IMR-90 (cell line): Measurements from ENCODE around the gene DNAH3. TPM values are rescaled to one million over a fixed set of nuclear protein-coding genes. Genes with fewer than 3 reads are reported as not detected.

Source experiments
- ATAC-seq: fragments of 200-7000 bp; cut with Tn5 transposase; 2 replicates; pipeline ENCODE4 v1.9.1; 2020; ENCODE audit warnings: low read depth, mild to moderate bottlenecking, moderate library complexity
- BruUV-seq: library from RNA; stranded (reverse); fragments of 400-500 nt; replicated peaks from 2 replicates; lab custom pipeline; 2021; lab: Mats Ljungman, UMichigan
- CTCF ChIA-PET: fragments of 300-600 bp; formaldehyde crosslinking; extraction: SDS; loops from one replicate; lab custom pipeline; 2021; ENCODE audit warnings: antibody characterized with exemption; lab: Yijun Ruan, JAX
- POLR2A ChIA-PET: fragments of 300-600 bp; sonication (Branson Sonifier 250); formaldehyde crosslinking; loops from one replicate; lab custom pipeline; 2022; ENCODE audit warnings: antibody characterized with exemption; ENCODE audit not compliant: unreplicated experiment; lab: Charles Lee
- DNase-seq: peaks from one replicate; pipeline ENCODE4 v3.0.0; 2013
- H2AFZ ChIP-seq: replicated peaks from 2 replicates; pipeline ENCODE3; 2013; ENCODE audit warnings: low read length, mild to moderate bottlenecking; ENCODE audit not compliant: poor library complexity
- H2AK5ac ChIP-seq: 2 replicates; pipeline ENCODE4 v1.6.1; 2013; ENCODE audit warnings: low read depth, low read length, inconsistent platforms
- H2AK9ac ChIP-seq: replicated peaks from 2 replicates; pipeline ENCODE3; 2013; ENCODE audit warnings: mild to moderate bottlenecking, low read depth, low read length, moderate library complexity; ENCODE audit not compliant: poor library complexity
- H2BK120ac ChIP-seq: 2 replicates; pipeline ENCODE4 v1.6.1; 2013; ENCODE audit warnings: low read depth, low read length, inconsistent platforms
- H2BK15ac ChIP-seq: 3 replicates; pipeline ENCODE4 v1.6.1; 2013; ENCODE audit warnings: low read depth, low read length, inconsistent platforms
- H2BK20ac ChIP-seq: 2 replicates; pipeline ENCODE4 v1.6.1; 2013; ENCODE audit warnings: low read depth, mild to moderate bottlenecking, inconsistent platforms, low read length, moderate library complexity
- H2BK5ac ChIP-seq: 2 replicates; pipeline ENCODE4 v1.6.1; 2013; ENCODE audit warnings: mild to moderate bottlenecking, low read depth, low read length, inconsistent platforms; ENCODE audit not compliant: poor library complexity, severe bottlenecking
- H3K14ac ChIP-seq: replicated peaks from 2 replicates; pipeline ENCODE4 v1.6.1; 2013; ENCODE audit warnings: low read depth, low read length, inconsistent platforms
- H3K18ac ChIP-seq: 2 replicates; pipeline ENCODE4 v1.6.1; 2013; ENCODE audit warnings: low read depth, low read length, control low read depth
- H3K23ac ChIP-seq: 2 replicates; pipeline ENCODE4 v1.6.1; 2013; ENCODE audit warnings: low read depth, low read length, inconsistent platforms
- H3K27ac ChIP-seq: 2 replicates; pipeline ENCODE4 v1.5.1; 2013; ENCODE audit warnings: mild to moderate bottlenecking, control low read depth, low read length; ENCODE audit not compliant: insufficient read depth
- H3K27me3 ChIP-seq: 2 replicates; pipeline ENCODE4 v1.6.1; 2013; ENCODE audit warnings: low read length; ENCODE audit not compliant: control insufficient read depth, insufficient read depth
- H3K36me3 ChIP-seq: 2 replicates; pipeline ENCODE4 v1.6.1; 2013; ENCODE audit warnings: low read length, mixed read lengths; ENCODE audit not compliant: control insufficient read depth, insufficient read depth
- H3K4ac ChIP-seq: 2 replicates; pipeline ENCODE4 v1.6.1; 2013; ENCODE audit warnings: low read depth, low read length, inconsistent platforms
- H3K4me1 ChIP-seq: 2 replicates; pipeline ENCODE4 v1.6.1; 2013; ENCODE audit warnings: low read length, mixed read lengths; ENCODE audit not compliant: control insufficient read depth, insufficient read depth
- H3K4me2 ChIP-seq: 2 replicates; pipeline ENCODE4 v1.6.1; 2013; ENCODE audit warnings: low read depth, mild to moderate bottlenecking, control low read depth, low read length, moderate library complexity
- H3K4me3 ChIP-seq: 2 replicates; pipeline ENCODE4 v1.5.1; 2013; ENCODE audit warnings: low read depth, mild to moderate bottlenecking, control low read depth, low read length, moderate library complexity; ENCODE audit not compliant: insufficient read depth
- H3K56ac ChIP-seq: 2 replicates; pipeline ENCODE4 v1.6.1; 2013; ENCODE audit warnings: low read length, inconsistent platforms; ENCODE audit not compliant: insufficient read depth; ENCODE audit errors: extremely low read depth
- H3K79me1 ChIP-seq, 2 experiments: 2 replicates each; pipeline ENCODE4 v1.6.1; 2013; ENCODE audit warnings: low read length in 2 of 2, inconsistent platforms in 1 of 2, low read depth in 1 of 2
- H3K9ac ChIP-seq: 2 replicates; pipeline ENCODE4 v1.6.1; 2013; ENCODE audit warnings: low read depth, low read length, control low read depth
- H3K9me1 ChIP-seq: 2 replicates; pipeline ENCODE4 v1.6.1; 2013; ENCODE audit warnings: low read length, inconsistent platforms; ENCODE audit not compliant: insufficient read depth
- H3K9me3 ChIP-seq: 2 replicates; pipeline ENCODE4 v1.6.1; 2013; ENCODE audit warnings: low read length; ENCODE audit not compliant: control insufficient read depth, insufficient read depth
- H4K20me1 ChIP-seq: 2 replicates; pipeline ENCODE4 v1.6.1; 2013; ENCODE audit warnings: low read length, inconsistent platforms; ENCODE audit not compliant: insufficient read depth
- H4K5ac ChIP-seq: 2 replicates; pipeline ENCODE4 v1.6.1; 2013; ENCODE audit warnings: mild to moderate bottlenecking, low read depth, low read length, control low read depth
- H4K8ac ChIP-seq, 2 experiments: 2 replicates each; pipeline ENCODE4 v1.6.1; 2013; ENCODE audit warnings: low read depth in 2 of 2, low read length in 2 of 2, control low read depth in 1 of 2, inconsistent platforms in 1 of 2
- H4K91ac ChIP-seq: 2 replicates; pipeline ENCODE4 v1.6.1; 2013; ENCODE audit warnings: low read depth, low read length, inconsistent platforms; ENCODE audit not compliant: insufficient read depth
- BHLHE40 ChIP-seq: fragments of 150-350 bp; IDR thresholded peaks from 2 replicates; pipeline ENCODE4 v1.6.1; 2016; ENCODE audit warnings: mild to moderate bottlenecking, low read depth, low read length
- CEBPB ChIP-seq: IDR thresholded peaks from 2 replicates; pipeline ENCODE4 v1.6.1; 2012; ENCODE audit warnings: low read depth, low read length, improper control_type of control experiment
- FOS ChIP-seq: fragments of 150-350 bp; IDR thresholded peaks from 2 replicates; pipeline ENCODE4 v1.6.1; 2016; ENCODE audit warnings: low read depth, low read length
- MAFK ChIP-seq: IDR thresholded peaks from 2 replicates; pipeline ENCODE4 v1.6.1; 2012; ENCODE audit warnings: low read depth, low read length, improper control_type of control experiment
- MAZ ChIP-seq: IDR thresholded peaks from 2 replicates; pipeline ENCODE4 v1.6.1; 2012; ENCODE audit warnings: low read depth, mild to moderate bottlenecking, low read length, improper control_type of control experiment, moderate library complexity, borderline replicate concordance
- MXI1 ChIP-seq: IDR thresholded peaks from 2 replicates; pipeline ENCODE4 v1.6.1; 2012; ENCODE audit warnings: low read depth, mild to moderate bottlenecking, low read length, moderate library complexity, borderline replicate concordance
- RAD21 ChIP-seq: IDR thresholded peaks from 2 replicates; pipeline ENCODE4 v1.6.1; 2012; ENCODE audit warnings: low read length, improper control_type of control experiment
- SMC3 ChIP-seq: fragments of 150-350 bp; IDR thresholded peaks from 2 replicates; pipeline ENCODE4 v1.6.1; 2016; ENCODE audit warnings: low read depth, mild to moderate bottlenecking, antibody characterized with exemption, low read length, moderate library complexity
- WGBS, 2 experiments: methylation state at CpG; one replicate each; pipeline versions ENCODE4 v1.1.5 to v1.1.7; 2013; ENCODE audit warnings: missing lambda C conversion rate in 2 of 2; ENCODE audit not compliant: insufficient read length in 1 of 2; ENCODE audit errors: extremely low coverage in 2 of 2; 5-methylcytosine and 5-hydroxymethylcytosine counted together
- dilution Hi-C: fragments of 300-500 bp; cut with HindIII; formaldehyde crosslinking; loops from one replicate; pipeline ENCODE4 v1.14.3; 2018; ENCODE audit warnings: low sequenced_read_pairs; ENCODE audit not compliant: unreplicated experiment
- in situ Hi-C: fragments of 300-500 bp; cut with MboI; formaldehyde crosslinking; loops from 3 replicates; pipeline ENCODE4 v1.14.3; 2019; ENCODE audit warnings: low sequenced_read_pairs, inconsistent platforms, mixed read lengths
- intact Hi-C: fragments of 100-400 bp; cut with micrococcal nuclease; formaldehyde crosslinking; loops from 2 replicates; pipeline ENCODE4 v1.10.0; 2022
- polyA plus RNA-seq, 3 experiments: library from polyadenylated mRNA; depleted of rRNA; stranded (reverse); fragments of >200 nt; gene quantifications; 2 replicates each; pipeline ENCODE4 v1.2.3, GENCODE V29; 2012; ENCODE audit warnings: low replicate concordance in 1 of 3
- total RNA-seq: library from RNA; depleted of rRNA; stranded (reverse); fragments of >200 nt; gene quantifications from 2 replicates; pipeline ENCODE4 v1.2.3, GENCODE V29; 2012
- TF ChIP-seq, protein P1 (sequence below): conservative IDR thresholded peaks from 2 replicates; pipeline ENCODE4 v1.5.1; 2012; ENCODE audit warnings: mild to moderate bottlenecking, low read depth, low read length, improper control_type of control experiment

DNAH3 gene
- total and polyA plus RNA-seq, 2 of the 4 experiments (the other 2 are of a cell fraction): not detected

DNA sequence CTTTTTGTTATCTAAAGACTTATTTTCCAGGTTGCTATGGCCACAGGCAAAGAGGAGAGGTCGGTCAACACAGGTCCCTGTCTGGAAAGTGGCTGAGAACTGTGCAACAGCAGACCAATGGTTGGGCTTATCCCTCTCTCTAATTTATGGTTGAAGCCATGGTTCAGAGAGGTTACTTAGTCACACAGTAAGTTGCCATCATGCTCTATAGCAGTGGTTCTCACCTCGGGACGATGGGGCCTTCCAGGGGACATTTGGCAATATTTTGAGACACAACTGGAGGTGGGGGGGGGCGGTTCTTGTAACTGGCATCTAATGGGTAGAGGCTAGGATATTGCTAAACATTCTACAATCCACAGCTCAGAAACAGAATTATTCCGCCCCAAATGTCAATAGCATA lies 7.0 kb upstream of the DNAH3 start (continued):
- TF ChIP-seq FOS: no peak

DNA sequence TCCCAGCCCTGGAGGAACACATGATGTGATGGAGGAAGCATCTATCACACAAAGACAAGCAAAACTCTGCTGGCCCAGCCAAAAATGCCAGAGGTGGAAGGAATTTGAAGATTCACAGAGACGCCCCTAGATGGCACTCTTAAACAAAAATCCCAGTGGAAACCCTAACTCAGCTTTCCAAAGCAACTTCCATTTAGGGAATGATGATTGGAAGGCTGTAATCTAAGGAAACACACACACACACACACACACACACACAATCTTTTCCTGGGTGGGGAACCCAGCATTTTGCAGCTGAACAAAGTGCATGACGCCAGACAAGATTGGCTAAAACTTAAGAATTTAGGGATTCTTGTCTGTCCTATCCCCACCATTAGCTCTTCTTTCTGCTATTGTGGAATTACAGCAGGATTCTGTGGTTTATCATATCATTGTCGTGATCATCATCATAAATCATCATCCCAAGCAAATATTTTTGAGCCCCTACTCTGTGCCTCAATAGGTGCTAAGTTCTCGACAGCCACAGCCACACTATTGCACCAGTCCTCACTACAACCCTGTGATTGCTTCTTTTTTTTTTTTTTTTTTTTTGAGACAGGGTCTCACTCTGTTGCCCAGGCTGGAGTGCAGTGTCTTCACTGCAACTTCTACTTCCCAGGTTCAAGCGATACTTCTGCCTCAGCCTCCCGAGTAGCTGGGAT lies 6.3 kb upstream of the DNAH3 start:
- Histone ChIP-seq H3K4ac (peak overlapping the region; percentile 1), H3K14ac (no peak overlapping the region), H3K79me1 (peaks cover 0 to 23% of the 10 kb centered on the region in 2 experiments; a peak in 3 of 4 replicates), H3K4me2 (no peak overlapping the region), H3K4me3 (no peak overlapping the region), H3K27ac (no peak overlapping the region), H2BK5ac (no peak overlapping the region), H4K5ac (no peak overlapping the region), H3K56ac (no peak overlapping the region), H4K8ac (peak overlapping the region in 1 of 2 experiments; percentile 73; a peak in 1 of 4 replicates), H2AK5ac (peak overlapping the region; percentile 48; the same call in 1 of the 2 replicates), H2BK20ac (peak overlapping the region; percentile 59; the same call in 1 of the 2 replicates), H3K18ac (no peak overlapping the region), H3K9me1 (peaks cover 2% of the 10 kb centered on the region; the same call in 1 of the 2 replicates), H2AFZ (no peak overlapping the region), H2BK120ac (no peak overlapping the region), H2AK9ac (no peak overlapping the region), H2BK15ac (no peak overlapping the region), H3K9ac (no peak overlapping the region), H4K91ac (no peak overlapping the region), H3K23ac (no peak overlapping the region), H3K27me3 (no peaks in the 10 kb centered on the region), H4K20me1 (peaks cover 3% of the 10 kb centered on the region; the same call in 1 of the 2 replicates), H3K9me3 (no peaks in the 10 kb centered on the region), H3K4me1 (peaks cover 8% of the 10 kb centered on the region), H3K36me3 (0 out of 2 replicates have a peak, but pooled peaks cover 5% of the 10 kb centered on the region)
- ChIA-PET POLR2A (no interaction called here), CTCF (interaction anchor here (0.6 to 3.1 kb wide), 6 partner anchors 12 to 251 kb away, joined by 3 to 15 read pairs (median 3); no protein-coding TSS in a partner anchor)
- no TSS peak for BruUV-seq
- ATAC-seq (peak; percentile 42), DNase-seq (peak; percentile 83)
- no CpG with 5 or more reads among the region's 6 CpGs for WGBS, 2 experiments
- dilution Hi-C loops (no loop called here), in situ Hi-C loops (loop anchor here (5.0 to 25.0 kb wide), 3 partner anchors 140 to 1180 kb away; no protein-coding TSS in a partner anchor), intact Hi-C loops (loop anchor here (1.0 to 5.0 kb wide), 3 partner anchors 125 to 307 kb away; partner anchors contain the start of genes DCUN1D3 and LYRM1)
- TF ChIP-seq MAZ (no peak), CEBPB (no peak), RAD21 (peak; percentile 81), MXI1 (no peak), MAFK (no peak), SMC3 (peak; percentile 65), BHLHE40 (no peak)
- TF ChIP-seq, protein P1, sequence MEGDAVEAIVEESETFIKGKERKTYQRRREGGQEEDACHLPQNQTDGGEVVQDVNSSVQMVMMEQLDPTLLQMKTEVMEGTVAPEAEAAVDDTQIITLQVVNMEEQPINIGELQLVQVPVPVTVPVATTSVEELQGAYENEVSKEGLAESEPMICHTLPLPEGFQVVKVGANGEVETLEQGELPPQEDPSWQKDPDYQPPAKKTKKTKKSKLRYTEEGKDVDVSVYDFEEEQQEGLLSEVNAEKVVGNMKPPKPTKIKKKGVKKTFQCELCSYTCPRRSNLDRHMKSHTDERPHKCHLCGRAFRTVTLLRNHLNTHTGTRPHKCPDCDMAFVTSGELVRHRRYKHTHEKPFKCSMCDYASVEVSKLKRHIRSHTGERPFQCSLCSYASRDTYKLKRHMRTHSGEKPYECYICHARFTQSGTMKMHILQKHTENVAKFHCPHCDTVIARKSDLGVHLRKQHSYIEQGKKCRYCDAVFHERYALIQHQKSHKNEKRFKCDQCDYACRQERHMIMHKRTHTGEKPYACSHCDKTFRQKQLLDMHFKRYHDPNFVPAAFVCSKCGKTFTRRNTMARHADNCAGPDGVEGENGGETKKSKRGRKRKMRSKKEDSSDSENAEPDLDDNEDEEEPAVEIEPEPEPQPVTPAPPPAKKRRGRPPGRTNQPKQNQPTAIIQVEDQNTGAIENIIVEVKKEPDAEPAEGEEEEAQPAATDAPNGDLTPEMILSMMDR: peak; percentile 79
